SJCRH30 (cell line): Measurements from ENCODE around the gene SPTBN5. TPM values are rescaled to one million over a fixed set of nuclear protein-coding genes. Genes with fewer than 3 reads are reported as not detected.

Experiments
- DNase-seq, 2 experiments: peaks; one replicate each; pipeline ENCODE4 v3.0.0-alpha.2; 2015 to 2020
- H3K27ac ChIP-seq: fragments of 250-450 bp; sonication (Bioruptor Pico); 2 replicates; pipeline ENCODE4 v1.5.1; 2020; ENCODE audit warnings: mild to moderate bottlenecking, moderate library complexity
- H3K27me3 ChIP-seq: fragments of 250-450 bp; sonication (Bioruptor Pico); 2 replicates; pipeline ENCODE4 v1.5.1; 2020; ENCODE audit warnings: mild to moderate bottlenecking, moderate library complexity
- H3K36me3 ChIP-seq: fragments of 250-450 bp; sonication (Bioruptor Pico); 2 replicates; pipeline ENCODE4 v1.5.1; 2020; ENCODE audit warnings: mild to moderate bottlenecking, moderate library complexity
- H3K4me1 ChIP-seq: fragments of 250-450 bp; sonication (Bioruptor Pico); 2 replicates; pipeline ENCODE4 v1.5.1; 2020; ENCODE audit warnings: mild to moderate bottlenecking, moderate library complexity
- H3K4me3 ChIP-seq: fragments of 250-450 bp; sonication (Bioruptor Pico); 2 replicates; pipeline ENCODE4 v1.5.1; 2020; ENCODE audit warnings: mild to moderate bottlenecking, moderate library complexity
- H3K9me3 ChIP-seq: fragments of 250-450 bp; sonication (Bioruptor Pico); replicated peaks from 2 replicates; pipeline ENCODE4 v1.5.1; 2020; ENCODE audit warnings: mild to moderate bottlenecking, moderate library complexity
- total RNA-seq: library from RNA; depleted of rRNA; stranded (reverse); fragments of >200 nt; shearing (Covaris generic); gene quantifications from 2 replicates; pipeline ENCODE4 v1.2.3, GENCODE V29; 2014

The SPTBN5 gene
- total RNA-seq, 1 experiment from 2014 or later, result 0.55 TPM

GRCh38 chr15:41930867-41931222 lies 37.0 kb upstream of the SPTBN5 start:
- no peaks in the 10 kb centered on the region for H3K9me3 ChIP-seq
- no peaks in the 10 kb centered on the region for H3K27me3 ChIP-seq
- no peak overlapping the region for H3K4me3 ChIP-seq
- DNase-seq, result no peak
- H3K36me3 ChIP-seq, result no peaks in the 10 kb centered on the region
- H3K27ac ChIP-seq, result peak overlapping the region; percentile 60
- peaks cover 60% of the 10 kb centered on the region for H3K4me1 ChIP-seq

GRCh38 chr15:41930221-41930866 lies 36.5 kb upstream of the SPTBN5 start:
- H3K4me1 ChIP-seq, result peaks cover 58% of the 10 kb centered on the region
- no peaks in the 10 kb centered on the region; the same call in 1 of the 2 replicates for H3K36me3 ChIP-seq

DNA sequence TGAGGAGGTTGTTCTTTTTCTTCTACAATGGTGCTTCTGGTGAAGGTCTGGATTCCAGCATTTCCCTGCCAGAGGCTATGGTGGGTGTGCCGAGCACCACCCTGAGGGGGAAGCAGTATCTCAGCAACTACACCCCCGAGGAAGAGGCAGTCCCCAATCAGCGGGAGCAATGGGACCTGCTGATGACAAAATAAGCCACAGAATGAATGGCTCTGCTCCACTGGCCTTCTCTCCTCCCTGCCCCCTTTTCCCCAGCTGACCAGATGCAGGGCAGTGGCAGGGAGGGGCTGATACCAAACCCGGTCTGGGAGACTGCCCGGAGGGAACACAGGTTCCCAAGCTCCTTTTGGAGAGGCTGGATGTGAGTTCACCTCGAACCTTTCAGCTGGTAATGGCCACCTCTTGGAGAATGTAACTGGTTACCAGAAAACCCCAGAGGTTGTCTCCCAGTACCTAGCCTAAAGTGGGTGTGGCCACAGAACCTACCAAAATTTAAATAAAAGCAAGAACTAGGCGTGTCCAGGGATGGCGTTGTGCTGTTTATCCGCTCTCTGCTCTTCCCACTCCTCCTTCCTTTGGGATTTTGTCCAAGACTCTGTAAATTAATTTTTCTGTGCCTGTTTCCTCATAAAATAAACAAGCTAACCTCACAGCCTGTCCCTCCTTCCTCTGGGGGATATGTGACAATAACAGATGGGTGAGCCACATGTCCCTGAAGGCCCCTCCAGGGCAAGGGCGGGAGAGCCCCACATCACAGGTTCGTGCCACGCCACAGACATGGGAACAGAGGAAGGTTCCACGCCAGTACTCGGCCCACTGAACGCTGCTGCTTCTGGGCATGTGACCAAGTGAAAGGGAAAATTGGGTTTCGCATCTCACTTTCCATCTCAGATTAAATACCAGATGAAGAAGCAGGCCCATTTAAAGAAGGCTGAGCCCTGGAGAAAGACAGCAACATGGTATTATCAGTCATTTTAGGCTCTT lies 35.1 kb upstream of the SPTBN5 start:
- peaks cover 46% of the 10 kb centered on the region for H3K4me1 ChIP-seq
- no peak overlapping the region for H3K4me3 ChIP-seq
- H3K36me3 ChIP-seq, result no peaks in the 10 kb centered on the region; the same call in 1 of the 2 replicates
- H3K27ac ChIP-seq, result peak overlapping the region; percentile 60
- H3K9me3 ChIP-seq, result no peaks in the 10 kb centered on the region
- no peaks in the 10 kb centered on the region for H3K27me3 ChIP-seq
- peak; percentile 46 to 65 for DNase-seq

More at GRCh38 chr15:41930221-41930866, 36.5 kb upstream of the SPTBN5 start:
- peak; percentile 75 to 78 for DNase-seq
- Histone ChIP-seq H3K27ac (peak overlapping the region; percentile 60), H3K9me3 (no peaks in the 10 kb centered on the region), H3K27me3 (no peaks in the 10 kb centered on the region), H3K4me3 (no peak overlapping the region)

GRCh38 chr15:41928100-41928499 lies 34.2 kb upstream of the SPTBN5 start:
- no peaks in the 10 kb centered on the region; the same call in 1 of the 2 replicates for H3K36me3 ChIP-seq
- no peaks in the 10 kb centered on the region for H3K27me3 ChIP-seq
- DNase-seq, result no peak
- H3K9me3 ChIP-seq, result no peaks in the 10 kb centered on the region
- no peak overlapping the region for H3K4me3 ChIP-seq
- H3K27ac ChIP-seq, result no peak overlapping the region
- peaks cover 42% of the 10 kb centered on the region for H3K4me1 ChIP-seq

GRCh38 chr15:41927536-41927935 lies 33.7 kb upstream of the SPTBN5 start:
- H3K36me3 ChIP-seq, result no peaks in the 10 kb centered on the region; the same call in 1 of the 2 replicates
- peaks cover 40% of the 10 kb centered on the region for H3K4me1 ChIP-seq
- no peaks in the 10 kb centered on the region for H3K9me3 ChIP-seq
- H3K4me3 ChIP-seq, result no peak overlapping the region
- no peak for DNase-seq
- H3K27ac ChIP-seq, result no peak overlapping the region
- no peaks in the 10 kb centered on the region for H3K27me3 ChIP-seq

- no peaks in the 10 kb centered on the region for H3K9me3 ChIP-seq
- no peak overlapping the region for H3K4me3 ChIP-seq
- no peaks in the 10 kb centered on the region; the same call in 1 of the 2 replicates for H3K36me3 ChIP-seq
- no peak for DNase-seq
- H3K27ac ChIP-seq, result no peak overlapping the region
- H3K27me3 ChIP-seq, result no peaks in the 10 kb centered on the region
- peaks cover 40% of the 10 kb centered on the region for H3K4me1 ChIP-seq
Observed at GRCh38 chr15:41926185-41927056, 32.6 kb upstream of the SPTBN5 start.

GRCh38 chr15:41925086-41925608 lies 31.3 kb upstream of the SPTBN5 start:
- H3K4me3 ChIP-seq, result no peak overlapping the region
- H3K4me1 ChIP-seq, result peaks cover 40% of the 10 kb centered on the region
- no peaks in the 10 kb centered on the region for H3K9me3 ChIP-seq
- H3K36me3 ChIP-seq, result no peaks in the 10 kb centered on the region; the same call in 1 of the 2 replicates
- no peak for DNase-seq
- no peak overlapping the region for H3K27ac ChIP-seq
- no peaks in the 10 kb centered on the region for H3K27me3 ChIP-seq

GRCh38 chr15:41923401-41923997 lies 29.6 kb upstream of the SPTBN5 start:
- H3K4me3 ChIP-seq, result no peak overlapping the region
- peaks cover 36% of the 10 kb centered on the region for H3K4me1 ChIP-seq
- no peaks in the 10 kb centered on the region for H3K27me3 ChIP-seq
- no peaks in the 10 kb centered on the region for H3K9me3 ChIP-seq
- peaks cover 6% of the 10 kb centered on the region for H3K36me3 ChIP-seq
- no peak for DNase-seq
- no peak overlapping the region for H3K27ac ChIP-seq

DNA sequence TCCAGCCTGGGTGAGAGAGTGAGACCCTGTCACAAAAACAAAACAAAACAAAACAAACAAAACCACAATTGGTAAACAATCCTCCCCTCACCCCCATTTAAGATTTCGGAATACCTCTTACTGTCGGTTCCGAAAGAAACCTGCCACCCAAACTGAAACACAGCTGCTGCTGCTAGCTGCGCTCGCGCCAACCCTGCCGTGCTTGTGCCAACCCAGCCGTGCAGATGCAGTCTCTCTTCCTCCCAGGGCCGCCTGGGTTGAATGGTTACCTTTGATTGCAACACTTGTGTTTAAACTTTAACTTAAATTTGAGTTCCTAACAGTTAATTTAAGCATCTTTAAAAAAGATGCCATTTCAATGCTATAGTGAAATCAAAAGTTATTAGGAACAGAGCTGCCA lies 28.5 kb upstream of the SPTBN5 start:
- H3K27ac ChIP-seq, result no peak overlapping the region
- H3K27me3 ChIP-seq, result no peaks in the 10 kb centered on the region
- H3K36me3 ChIP-seq, result peaks cover 11% of the 10 kb centered on the region
- DNase-seq, result no peak
- H3K9me3 ChIP-seq, result no peaks in the 10 kb centered on the region
- no peak overlapping the region for H3K4me3 ChIP-seq
- H3K4me1 ChIP-seq, result peaks cover 27% of the 10 kb centered on the region

DNA sequence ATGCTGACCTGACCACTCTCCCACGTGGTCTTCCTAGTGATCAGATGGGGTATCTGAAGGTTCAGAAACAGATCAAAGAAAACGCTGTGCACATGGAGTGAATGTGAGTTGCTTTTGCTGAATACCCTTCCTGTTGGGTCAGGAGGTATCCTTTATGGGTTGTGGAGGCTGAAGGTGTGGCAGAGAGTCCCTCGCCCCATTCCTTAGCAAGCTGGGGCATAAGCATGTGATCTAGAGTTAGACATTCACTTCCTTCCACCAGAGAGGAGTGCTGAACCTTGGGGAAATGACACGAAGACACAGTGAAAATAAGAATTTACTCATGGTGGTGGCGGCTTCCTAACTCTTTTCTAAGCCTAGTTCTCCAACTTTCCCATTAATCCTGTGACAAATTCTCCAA lies 27.8 kb upstream of the SPTBN5 start:
- DNase-seq, result no peak
- Histone ChIP-seq H3K27ac (no peak overlapping the region), H3K27me3 (no peaks in the 10 kb centered on the region), H3K9me3 (no peaks in the 10 kb centered on the region), H3K4me1 (peaks cover 26% of the 10 kb centered on the region), H3K4me3 (no peak overlapping the region), H3K36me3 (peaks cover 16% of the 10 kb centered on the region)

DNA sequence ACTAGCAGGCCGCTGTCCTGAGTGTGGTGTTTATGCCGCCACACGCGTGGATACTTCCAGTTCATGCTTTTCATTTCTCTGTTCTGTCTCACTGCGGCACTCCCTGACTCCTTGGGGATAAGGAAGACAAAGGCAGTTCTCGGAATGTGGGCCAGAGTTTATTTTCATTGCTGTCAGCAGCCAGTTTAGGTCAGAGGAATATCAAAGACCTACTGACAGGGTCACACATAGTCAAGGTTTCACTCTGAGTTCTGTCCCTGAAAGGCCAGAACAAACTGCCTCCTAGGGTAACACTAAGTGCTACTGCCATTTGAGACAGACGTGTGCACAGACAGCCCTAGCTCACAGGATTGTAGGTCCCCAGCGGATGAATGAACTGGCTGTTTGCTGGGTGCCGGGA lies 27.3 kb upstream of the SPTBN5 start:
- H3K27ac ChIP-seq, result no peak overlapping the region
- H3K4me1 ChIP-seq, result peaks cover 25% of the 10 kb centered on the region; the same call in 1 of the 2 replicates
- H3K36me3 ChIP-seq, result peaks cover 18% of the 10 kb centered on the region

DNA sequence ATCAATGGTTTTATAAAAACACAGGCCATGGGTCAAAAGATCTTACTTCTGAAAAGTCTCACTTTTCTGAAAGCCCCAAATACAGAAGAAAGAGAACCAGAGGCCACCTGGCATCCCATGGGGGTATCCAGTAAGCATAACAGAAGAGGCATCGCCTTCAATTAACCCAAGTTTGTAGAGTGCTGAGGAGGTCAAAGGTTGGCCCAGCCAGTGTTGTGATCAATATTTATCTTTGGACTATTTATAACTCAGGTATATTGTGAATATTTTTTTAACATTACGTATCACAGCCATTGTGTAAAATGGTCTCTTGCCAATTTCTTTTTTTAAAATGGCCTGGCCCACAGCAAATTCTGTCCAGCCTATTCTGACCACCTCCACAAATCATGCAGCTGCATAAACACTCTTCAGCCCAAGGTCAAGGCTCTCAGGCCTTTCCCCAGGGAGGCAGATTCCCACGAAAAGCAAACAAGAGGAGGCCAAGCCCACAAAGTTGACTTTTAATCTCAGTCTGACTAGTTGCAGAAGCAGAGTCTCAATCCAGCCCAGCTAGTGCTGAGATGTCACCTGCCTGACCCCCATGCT lies 26.2 kb upstream of the SPTBN5 start:
- Histone ChIP-seq H3K27me3 (no peaks in the 10 kb centered on the region), H3K9me3 (no peaks in the 10 kb centered on the region), H3K4me1 (peaks cover 25% of the 10 kb centered on the region; the same call in 1 of the 2 replicates), H3K36me3 (peaks cover 18% of the 10 kb centered on the region), H3K27ac (no peak overlapping the region), H3K4me3 (no peak overlapping the region)
- DNase-seq, result peak in 1 of 2 experiments; percentile 45

More for the DNA sequence above, 27.3 kb upstream of the SPTBN5 start:
- Histone ChIP-seq H3K27me3 (no peaks in the 10 kb centered on the region), H3K4me3 (no peak overlapping the region), H3K9me3 (no peaks in the 10 kb centered on the region)
- no peak for DNase-seq

- no peaks in the 10 kb centered on the region for H3K9me3 ChIP-seq
- H3K27me3 ChIP-seq, result no peaks in the 10 kb centered on the region
- H3K27ac ChIP-seq, result no peak overlapping the region
- DNase-seq, result peak; percentile 45 to 48
- peaks cover 18% of the 10 kb centered on the region for H3K36me3 ChIP-seq
- no peak overlapping the region for H3K4me3 ChIP-seq
- H3K4me1 ChIP-seq, result peaks cover 25% of the 10 kb centered on the region; the same call in 1 of the 2 replicates
Observed at GRCh38 chr15:41919201-41919820, 25.5 kb upstream of the SPTBN5 start.
